NCI-H2171 (cell line): ENCODE measurements around the gene GPATCH11.
A peak's percentile ranks its signal among the peaks of the same experiment; 100 is the strongest.

Source experiments
- DNase-seq: peaks from one replicate; lab custom pipeline; 2025; lab: John Stamatoyannopoulos, UW

The GPATCH11 gene

DNA sequence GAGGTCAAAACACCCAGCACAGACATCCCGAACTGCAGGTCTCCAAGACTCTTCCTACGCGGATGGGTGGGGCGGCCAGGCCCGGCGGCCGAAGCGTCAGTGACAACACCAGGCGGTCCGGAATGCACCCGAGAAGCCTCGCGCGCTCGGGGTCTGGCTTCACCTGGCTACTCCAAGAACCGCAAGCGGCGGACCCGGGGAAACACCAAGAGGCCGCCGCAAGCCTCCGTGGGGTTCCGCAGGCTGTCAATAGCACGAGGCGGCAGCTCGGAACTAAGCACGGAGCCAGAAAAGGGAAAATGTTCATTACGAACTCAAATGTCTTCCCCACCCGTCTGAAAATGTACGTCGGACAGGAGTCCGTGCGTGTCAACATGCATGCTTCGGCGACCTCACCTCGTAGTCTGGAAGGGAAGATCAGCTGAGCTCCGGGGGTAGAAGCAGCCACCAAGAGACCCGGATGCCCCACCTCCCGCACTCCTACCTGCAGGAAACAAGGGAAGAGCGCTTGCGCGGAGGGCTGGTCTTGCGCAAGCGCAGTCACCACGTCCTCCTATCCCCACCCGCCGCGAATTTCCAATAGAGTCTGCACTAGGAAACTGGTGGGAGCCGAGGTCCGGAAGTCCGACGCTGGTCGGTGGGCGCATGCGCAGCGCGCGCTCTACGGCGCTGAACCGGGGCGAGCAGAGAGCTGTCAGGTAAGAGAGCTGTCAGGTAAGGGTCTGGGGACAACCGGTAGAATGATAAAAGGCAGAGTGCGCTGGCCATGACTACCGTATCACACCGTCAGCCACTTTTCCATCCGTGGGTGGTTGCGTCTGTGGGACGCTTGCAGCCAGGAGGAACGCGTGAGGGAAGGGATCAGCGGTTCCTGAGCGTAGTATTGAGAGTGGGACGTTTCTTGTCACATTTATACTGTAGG, at the start of gene GPATCH11, which contains the start of gene HEATR5B:
Gene GPATCH11, plus strand, starts transcription at position 646 of the 922 bp plus-strand sequence. CDS start 3,864 bp downstream, outside the sequence.
Gene HEATR5B, minus strand, starts transcription at position 500 of the 922 bp plus-strand sequence. CDS start 958 bp downstream, outside the sequence.
- DNase-seq: peak; percentile 95

DNA sequence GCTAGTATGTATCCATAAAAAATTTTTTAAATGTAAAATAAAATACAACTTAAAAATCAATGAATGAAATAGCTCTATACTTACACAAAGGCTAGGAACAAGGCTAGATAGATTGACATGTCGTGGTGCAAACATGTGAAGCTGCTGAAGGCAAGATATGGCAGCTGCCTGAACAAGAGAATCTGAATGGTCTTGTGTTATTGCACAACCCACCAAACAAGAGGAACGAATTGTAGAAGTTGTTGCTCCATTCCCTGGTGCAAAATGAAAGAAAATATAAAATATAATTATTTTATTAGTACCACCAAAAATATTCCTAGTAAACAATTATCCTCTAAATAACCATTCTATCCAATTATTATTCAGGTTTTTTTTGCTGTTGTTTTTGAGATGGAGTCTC, 46.5 kb upstream of the GPATCH11 start:
- no peak for DNase-seq

DNA sequence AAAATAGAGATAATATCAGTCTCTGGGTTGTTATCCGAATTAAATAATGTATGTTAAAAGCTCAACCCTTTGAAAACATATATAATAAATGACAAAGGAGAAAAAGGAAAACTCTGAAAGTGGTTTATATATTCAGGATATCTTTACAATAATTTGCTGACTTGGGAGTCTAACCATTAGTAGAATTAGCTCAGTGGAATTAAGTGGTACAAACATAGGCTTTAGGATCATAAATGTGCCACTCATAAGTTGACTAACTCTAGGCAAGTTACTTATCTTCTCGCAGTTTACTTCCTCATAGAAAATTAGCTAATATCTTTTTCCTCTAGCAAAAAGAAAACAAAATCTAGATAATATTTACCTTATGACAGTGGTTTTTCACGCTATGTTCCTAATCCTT, 44.7 kb upstream of the GPATCH11 start:
- DNase-seq: no peak

DNA sequence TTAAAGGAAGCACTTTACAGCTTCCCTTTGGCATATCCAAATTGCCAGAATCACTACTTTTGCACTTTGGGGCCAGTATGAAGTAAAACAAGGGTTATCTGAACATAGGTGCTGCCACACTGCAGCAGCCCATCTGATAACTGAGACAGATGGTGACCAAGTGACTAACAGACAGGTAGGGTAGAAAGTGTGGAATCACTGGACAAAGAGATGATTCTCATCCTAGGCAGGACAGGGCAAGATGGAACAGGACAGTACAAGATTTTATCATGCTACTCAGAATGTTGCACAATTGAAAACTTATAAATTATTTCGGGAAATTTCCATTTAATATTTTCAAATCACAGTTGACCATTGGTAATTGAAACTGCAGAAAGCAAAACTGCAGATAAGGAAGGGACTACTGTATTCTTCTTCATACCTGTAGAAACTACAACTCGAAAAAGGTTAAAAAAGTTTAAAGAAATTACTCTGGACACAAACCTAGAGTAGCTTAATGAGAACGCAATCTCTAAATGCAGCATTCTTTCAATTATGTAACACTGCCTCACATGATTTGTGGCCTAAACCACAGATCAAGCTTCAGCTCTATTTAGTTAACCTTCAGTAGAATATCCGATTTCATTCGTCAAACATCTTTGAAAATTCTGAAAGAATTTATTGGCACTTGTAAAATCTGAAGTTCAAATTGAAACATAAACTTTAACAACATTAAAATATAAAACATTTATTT, 31.6 kb upstream of the GPATCH11 start:
- no peak for DNase-seq

DNA sequence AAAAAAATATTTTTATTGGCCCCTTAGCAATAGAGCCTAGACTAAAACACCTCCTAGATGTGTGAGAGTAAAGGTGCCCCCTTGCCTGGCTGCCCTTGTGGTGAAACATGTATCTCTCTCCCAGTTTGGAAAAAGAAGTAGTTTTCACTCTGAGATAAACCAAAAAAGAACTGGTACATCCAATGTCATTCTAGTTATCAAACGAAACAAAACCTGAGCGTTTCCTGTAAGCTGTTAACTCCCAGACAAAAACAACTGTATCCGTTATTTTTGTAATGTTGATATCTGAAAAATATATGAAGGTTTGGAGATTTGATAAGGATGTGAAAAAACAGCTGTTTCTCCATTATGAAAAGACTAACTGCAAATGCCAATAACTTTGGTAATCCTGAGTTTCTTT, 24.5 kb upstream of the GPATCH11 start:
- DNase-seq: no peak

DNA sequence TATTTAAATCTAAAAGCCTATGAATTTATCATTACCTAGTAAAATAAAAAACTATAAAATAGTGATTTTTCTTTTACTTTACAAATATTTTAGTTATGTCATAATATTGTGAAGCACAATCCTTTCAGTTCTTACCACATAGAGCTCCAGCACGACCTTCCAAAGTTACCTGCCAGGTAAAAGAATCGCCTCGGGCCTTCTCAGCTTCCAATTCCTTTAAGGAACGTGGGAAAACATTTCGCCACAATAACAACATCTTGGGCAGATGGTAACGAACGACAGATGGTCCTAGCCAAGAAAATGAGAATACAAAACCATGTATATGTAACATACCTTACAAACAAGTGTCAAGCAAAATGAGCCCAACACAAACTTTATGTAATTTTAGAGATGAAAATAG, 23.9 kb upstream of the GPATCH11 start:
- DNase-seq: peak; percentile 9

DNA sequence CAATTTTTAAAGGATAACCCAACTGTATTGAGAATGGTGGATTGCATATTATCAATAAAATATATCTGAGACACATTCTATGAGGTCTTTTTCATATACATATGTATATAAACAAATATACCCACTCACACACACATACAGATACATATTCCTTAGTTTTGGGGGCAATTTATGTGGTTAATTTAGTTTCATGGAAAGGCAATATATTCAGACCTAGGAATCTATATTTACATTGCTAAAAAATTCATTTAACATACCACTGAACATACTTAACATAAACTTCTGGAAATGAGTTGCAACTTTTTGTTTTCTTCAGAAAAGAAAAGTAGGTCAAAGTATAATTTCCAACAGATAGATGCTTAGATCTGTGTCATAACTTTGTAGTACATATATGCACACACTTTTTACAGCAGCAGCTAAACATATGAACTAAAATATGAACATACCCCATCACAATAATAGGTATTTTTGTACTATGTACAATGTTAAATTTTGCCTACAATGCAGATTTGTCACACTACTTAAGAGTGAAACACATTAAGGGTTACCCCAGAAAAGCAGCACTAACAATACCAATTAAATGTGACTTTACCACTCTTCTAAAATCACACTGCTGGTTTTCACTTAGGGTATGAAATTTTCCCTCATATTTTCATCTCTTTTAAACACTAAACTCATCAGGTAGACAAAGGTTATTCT, 23.2 kb upstream of the GPATCH11 start:
- no peak for DNase-seq

DNA sequence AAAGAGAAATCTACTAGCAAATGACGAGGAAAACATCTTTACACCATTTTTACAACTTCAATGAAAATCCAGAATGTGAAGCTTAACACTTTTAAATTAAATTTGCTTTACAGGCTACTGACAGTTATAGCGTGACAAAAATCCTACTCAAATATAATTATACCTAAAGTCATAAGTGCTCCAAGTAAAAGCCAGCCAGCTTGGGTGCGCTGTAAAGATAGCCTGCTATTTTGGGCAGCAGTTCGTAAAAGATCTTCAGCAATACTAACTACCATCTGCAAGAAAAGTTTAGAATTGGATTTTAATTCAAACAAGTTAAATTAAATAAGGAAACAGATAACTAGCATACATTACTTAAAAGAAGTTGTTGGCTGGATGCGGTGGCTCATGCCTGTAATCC, 22.5 kb upstream of the GPATCH11 start:
- no peak for DNase-seq

DNA sequence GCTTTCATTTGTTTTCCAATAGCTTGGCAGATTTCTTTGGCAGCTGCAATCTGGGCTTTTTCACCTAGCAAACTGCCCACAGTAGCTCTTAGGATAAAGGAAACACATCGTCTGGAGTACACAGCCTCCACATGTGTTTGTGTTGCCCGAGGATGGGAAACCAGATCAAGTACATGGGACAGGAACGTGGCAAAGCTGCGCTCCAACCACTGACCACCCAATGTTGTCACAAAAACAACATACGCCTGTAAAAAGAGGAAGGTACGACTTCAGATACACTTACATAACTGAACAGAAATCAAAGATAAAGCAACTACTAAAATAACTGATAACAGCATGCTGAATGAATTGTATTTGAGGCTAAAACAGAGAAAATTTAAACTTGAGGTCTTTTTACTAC, 15.6 kb upstream of the GPATCH11 start:
- DNase-seq: no peak

DNA sequence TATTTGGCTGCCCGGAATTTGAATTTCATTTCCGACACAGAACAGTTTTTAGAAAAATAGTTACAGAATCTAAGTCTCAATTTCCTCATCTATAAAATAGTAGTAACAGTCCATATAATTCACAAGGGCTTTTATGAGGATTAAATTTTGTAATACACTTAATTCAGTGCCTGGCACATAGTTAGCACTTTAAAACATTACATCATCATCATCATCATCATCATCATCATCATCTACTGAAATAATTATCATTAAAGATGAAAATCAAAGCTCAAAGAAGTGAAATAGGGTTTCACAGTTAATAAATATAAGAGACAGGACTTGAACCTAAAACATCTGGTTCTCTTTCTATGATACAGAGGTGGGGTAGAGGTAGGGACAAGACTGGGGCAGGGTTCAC, 13.4 kb upstream of the GPATCH11 start:
- no peak for DNase-seq

DNA sequence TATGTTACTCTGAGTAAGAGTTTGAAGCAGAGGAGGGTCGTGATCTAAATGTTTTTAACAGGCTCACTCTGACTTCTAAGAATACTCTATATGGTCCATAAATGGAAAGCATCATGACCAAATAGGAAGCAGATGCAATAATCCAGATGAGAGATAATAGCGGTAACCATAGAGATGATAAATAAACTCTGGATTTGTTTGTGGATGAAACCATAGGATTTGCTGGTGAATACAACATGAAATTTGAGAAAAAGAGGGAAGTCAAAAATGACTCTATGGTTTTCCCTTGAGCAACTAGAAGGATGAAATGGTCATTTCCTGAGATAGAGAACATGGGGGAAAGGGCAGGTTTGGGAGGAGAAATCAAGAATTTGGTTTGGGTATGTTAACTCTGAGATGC, 4.1 kb upstream of the GPATCH11 start:
- DNase-seq: no peak

DNA sequence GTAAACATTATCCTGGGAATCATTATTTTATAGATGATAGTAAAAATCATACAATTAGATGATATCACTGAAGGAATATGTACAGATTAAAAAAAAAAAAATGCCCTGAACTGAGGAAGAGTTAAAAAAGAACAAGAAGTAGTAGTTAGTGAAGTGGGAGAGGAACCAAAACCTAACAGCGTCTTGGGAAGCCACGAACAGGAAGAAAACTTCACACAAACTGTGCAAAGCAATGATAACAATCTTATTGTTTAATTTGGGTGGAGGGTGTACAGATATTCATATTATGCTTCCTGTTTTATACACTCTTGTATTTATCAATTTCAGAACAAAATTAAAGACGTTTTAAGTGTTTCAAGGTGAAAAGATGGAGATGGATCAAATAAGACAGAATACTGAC, 3.6 kb upstream of the GPATCH11 start:
- no peak for DNase-seq

DNA sequence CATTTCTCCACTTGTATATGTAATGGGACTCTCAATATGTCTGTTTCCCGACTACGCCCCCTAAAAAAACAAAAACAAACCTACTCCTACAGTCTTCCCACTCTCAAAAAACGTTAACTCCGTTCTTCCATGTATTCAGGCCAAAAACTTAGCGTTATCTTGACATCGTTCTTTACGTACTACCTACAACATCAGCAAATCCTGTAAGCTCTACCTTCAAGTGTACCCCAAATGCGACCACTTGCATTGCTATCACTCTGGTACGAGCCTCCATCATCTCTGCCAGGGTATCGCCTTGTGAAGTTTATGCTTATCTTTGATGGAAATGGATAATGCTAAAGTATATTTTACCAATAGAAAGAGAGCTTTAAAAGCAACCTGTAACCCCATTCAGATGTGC, 479 bp downstream of the GPATCH11 start:
- no peak for DNase-seq

DNA sequence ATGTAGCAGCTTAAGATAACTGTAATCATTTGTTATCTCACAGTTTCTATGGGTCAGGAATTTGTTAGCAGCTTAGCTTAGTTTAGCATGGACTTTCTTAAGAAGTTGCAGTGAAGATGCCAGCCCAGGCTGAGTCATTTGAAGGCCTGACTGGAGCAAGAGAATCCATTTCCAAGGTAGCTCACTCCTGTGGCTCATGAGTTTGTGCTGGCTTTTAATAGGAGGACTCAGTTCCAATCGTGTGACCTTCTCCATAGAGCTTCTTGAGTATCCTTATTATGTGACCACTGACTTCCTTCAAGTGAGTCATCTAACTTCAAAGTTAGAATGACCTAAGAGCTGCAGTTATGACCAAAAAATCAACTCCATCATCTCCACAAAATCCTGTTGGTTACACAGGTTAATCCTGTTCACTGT, 1.4 kb downstream of the GPATCH11 start:
- DNase-seq: no peak

DNA sequence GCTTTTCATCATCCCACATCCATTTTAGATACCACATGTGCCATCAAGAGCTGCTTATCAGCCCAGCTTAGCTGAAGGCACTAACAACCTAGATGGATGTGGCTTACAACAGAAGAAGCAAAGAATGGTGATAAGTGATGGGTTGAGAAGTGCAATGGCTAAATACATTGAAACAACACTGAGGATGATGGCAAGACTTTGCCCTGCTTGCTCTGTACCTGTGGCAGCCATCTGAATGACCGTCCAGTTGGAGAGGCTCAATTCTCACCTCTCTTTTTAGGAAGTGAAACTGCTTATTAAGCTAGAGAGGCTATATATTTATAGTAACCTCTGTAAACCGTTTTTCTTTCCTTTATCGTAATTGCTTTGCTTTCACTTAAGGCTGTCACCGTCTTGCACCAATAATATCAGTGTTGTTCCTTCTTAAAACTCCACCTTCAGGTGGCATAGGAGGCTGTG, 5.7 kb downstream of the GPATCH11 start:
- DNase-seq: no peak

DNA sequence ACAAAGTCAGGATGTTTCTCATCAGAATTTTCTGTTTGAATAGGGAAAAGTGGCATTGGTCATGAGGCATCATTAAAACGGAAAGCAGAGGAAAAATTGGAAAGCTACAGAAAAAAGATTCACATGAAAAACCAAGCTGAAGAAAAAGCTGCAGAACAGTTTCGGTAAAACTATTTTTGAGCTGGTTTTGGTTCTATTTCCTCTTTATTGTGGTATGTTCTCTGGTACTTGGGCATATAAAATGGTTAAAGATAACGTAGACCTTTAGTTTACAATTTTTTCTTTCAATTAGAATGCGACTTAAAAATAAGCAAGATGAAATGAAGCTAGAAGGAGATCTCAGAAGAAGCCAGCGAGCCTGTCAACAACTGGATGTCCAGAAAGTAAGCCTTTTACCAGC, 7.6 kb downstream of the GPATCH11 start:
- no peak for DNase-seq

DNA sequence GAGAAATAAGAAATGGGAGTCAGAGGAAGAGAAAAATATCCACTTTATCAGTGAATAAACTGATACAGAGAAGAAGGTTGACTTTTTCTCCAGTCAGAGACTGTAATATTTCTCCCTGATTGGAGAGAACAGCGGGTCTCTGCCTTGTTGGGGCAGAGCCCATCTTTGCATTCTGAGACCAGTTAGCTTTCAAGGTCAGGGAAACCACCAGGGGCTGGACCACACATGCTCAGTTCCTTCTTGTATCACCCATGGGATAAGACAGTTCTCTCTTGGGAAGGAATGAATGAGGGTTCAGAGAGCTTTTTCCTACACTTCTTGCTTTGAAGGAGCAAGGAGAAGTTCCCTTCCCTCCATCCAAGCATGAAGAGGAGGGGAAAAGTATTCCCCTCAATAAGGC, 12.2 kb downstream of the GPATCH11 start:
- no peak for DNase-seq

DNA sequence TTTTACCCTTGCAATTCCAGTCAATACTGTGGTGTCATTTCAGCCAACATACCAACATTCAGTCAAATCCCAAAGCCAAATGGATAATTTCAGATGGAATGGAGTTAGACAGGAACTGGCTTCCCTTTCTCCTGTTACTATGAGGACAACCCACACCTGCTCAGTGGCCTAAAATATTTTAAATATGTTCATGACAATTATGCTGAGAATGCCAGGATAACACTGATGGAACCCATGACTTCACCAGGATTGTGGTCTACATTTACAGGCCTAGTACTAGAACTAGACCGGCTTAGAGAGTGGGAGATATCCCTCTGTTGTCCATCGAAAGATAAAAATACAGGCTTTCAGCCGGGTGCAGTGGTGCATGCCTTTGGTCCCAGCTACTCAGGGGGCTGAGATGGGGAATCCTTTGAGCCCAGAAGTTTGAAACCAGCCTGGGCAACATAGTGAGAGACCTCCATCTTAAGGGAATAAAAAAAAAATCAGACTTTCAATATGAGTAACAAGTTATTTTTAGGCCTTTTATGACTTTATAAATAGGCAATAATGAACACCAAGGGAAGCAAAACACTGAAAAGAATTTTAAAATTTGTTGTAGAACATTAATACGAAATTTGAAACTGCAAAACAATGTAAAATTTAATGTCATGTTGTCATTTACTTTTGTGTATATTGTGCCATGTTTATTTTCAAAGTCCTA, 14.2 kb downstream of the GPATCH11 start:
- no peak for DNase-seq

DNA sequence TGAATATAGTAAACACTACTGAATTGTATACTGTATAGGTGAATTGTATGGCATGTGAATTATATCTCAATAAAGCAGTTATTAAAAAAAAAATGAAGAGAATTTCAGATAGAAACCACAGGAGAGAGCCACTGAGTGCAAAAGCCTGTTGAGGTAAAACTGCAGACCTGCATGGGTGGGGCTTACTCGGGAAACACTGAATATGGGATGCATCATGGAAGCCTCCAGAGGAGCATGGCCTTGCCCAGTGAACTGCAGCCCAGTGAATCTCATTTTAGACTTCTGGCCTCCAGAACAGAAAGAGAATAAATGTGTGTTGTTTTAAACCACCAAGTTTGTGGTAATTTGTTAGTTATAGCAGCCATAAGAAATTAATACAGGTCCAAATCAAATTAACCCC, 15.7 kb downstream of the GPATCH11 start:
- no peak for DNase-seq

DNA sequence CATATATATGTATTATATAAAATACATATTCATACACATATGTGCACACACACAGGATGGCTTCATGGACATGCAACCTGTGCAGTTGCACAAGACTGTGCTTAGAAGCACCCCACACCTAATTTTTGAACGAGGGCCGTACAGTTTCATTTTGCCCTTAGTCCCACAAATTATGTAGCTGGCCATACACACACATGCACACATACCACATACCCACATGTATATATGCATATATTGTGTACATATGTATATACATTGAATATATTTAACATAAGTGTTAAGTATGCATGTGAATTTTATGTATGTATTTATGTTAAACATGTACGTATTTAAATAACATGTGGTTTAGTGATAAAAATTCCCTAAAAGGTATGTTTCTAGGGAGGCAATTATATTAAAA, 18.3 kb downstream of the GPATCH11 start:
- DNase-seq: no peak

DNA sequence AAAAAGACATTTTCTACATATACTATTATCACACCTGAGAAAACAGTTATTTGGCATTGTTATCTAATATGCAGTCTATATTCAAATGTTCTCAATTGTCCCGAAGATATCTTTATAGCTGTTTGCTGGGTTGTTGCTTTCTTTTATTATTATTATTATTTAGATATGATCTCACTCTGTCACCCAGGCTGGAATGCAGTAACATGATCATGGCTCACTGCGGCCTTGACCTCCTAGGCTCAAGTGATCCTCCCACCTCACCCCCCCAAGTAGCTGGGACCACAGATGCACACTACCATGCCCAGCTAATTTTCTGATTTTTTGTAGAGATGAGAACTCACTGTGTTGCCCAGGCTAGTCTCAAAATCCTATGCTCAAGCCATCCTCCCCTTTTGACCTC, 19.9 kb downstream of the GPATCH11 start:
- no peak for DNase-seq

DNA sequence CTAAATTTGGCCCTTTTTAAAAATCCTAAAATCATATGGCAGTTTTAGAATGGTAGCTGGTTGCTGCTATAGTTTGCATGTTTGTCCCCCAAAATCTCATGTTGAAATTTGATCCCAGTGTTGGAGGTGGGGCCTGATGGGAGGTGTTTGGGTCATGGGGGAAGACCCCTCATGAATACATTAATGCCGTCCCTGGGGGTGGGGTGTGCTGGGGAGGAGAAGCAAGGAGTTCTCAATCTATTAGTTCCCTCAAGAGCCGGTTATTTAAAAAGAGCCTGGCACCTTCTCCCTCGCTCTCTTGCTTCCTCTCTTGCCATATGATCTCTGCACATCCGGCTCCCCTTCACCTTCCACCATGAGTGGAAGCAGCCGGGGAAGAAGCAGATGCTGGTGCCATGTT, 20.8 kb downstream of the GPATCH11 start:
- DNase-seq: no peak
